IMR-90 (cell line): ENCODE results near the gene KAZN. TPM values are rescaled to one million over a fixed set of nuclear protein-coding genes. Genes with fewer than 3 reads are reported as not detected.

Experiments
- ATAC-seq: fragments of 200-7000 bp; cut with Tn5 transposase; 2 replicates; pipeline ENCODE4 v1.9.1; 2020; ENCODE audit warnings: low read depth, mild to moderate bottlenecking, moderate library complexity
- BruUV-seq: library from RNA; stranded (reverse); fragments of 400-500 nt; replicated peaks from 2 replicates; lab custom pipeline; 2021; lab: Mats Ljungman, UMichigan
- CTCF ChIA-PET: fragments of 300-600 bp; formaldehyde crosslinking; extraction: SDS; loops from one replicate; lab custom pipeline; 2021; ENCODE audit warnings: antibody characterized with exemption; lab: Yijun Ruan, JAX
- POLR2A ChIA-PET: fragments of 300-600 bp; sonication (Branson Sonifier 250); formaldehyde crosslinking; loops from one replicate; lab custom pipeline; 2022; ENCODE audit warnings: antibody characterized with exemption; ENCODE audit not compliant: unreplicated experiment; lab: Charles Lee
- DNase-seq: peaks from one replicate; pipeline ENCODE4 v3.0.0; 2013
- H2AFZ ChIP-seq: replicated peaks from 2 replicates; pipeline ENCODE3; 2013; ENCODE audit warnings: low read length, mild to moderate bottlenecking; ENCODE audit not compliant: poor library complexity
- H2AK5ac ChIP-seq: 2 replicates; pipeline ENCODE4 v1.6.1; 2013; ENCODE audit warnings: low read depth, low read length, inconsistent platforms
- H2AK9ac ChIP-seq: replicated peaks from 2 replicates; pipeline ENCODE3; 2013; ENCODE audit warnings: mild to moderate bottlenecking, low read depth, low read length, moderate library complexity; ENCODE audit not compliant: poor library complexity
- H2BK120ac ChIP-seq: 2 replicates; pipeline ENCODE4 v1.6.1; 2013; ENCODE audit warnings: low read depth, low read length, inconsistent platforms
- H2BK15ac ChIP-seq: 3 replicates; pipeline ENCODE4 v1.6.1; 2013; ENCODE audit warnings: low read depth, low read length, inconsistent platforms
- H2BK20ac ChIP-seq: 2 replicates; pipeline ENCODE4 v1.6.1; 2013; ENCODE audit warnings: low read depth, mild to moderate bottlenecking, inconsistent platforms, low read length, moderate library complexity
- H2BK5ac ChIP-seq: 2 replicates; pipeline ENCODE4 v1.6.1; 2013; ENCODE audit warnings: mild to moderate bottlenecking, low read depth, low read length, inconsistent platforms; ENCODE audit not compliant: poor library complexity, severe bottlenecking
- H3K14ac ChIP-seq: replicated peaks from 2 replicates; pipeline ENCODE4 v1.6.1; 2013; ENCODE audit warnings: low read depth, low read length, inconsistent platforms
- H3K18ac ChIP-seq: 2 replicates; pipeline ENCODE4 v1.6.1; 2013; ENCODE audit warnings: low read depth, low read length, control low read depth
- H3K23ac ChIP-seq: 2 replicates; pipeline ENCODE4 v1.6.1; 2013; ENCODE audit warnings: low read depth, low read length, inconsistent platforms
- H3K27ac ChIP-seq: 2 replicates; pipeline ENCODE4 v1.5.1; 2013; ENCODE audit warnings: mild to moderate bottlenecking, control low read depth, low read length; ENCODE audit not compliant: insufficient read depth
- H3K27me3 ChIP-seq: 2 replicates; pipeline ENCODE4 v1.6.1; 2013; ENCODE audit warnings: low read length; ENCODE audit not compliant: control insufficient read depth, insufficient read depth
- H3K36me3 ChIP-seq: 2 replicates; pipeline ENCODE4 v1.6.1; 2013; ENCODE audit warnings: low read length, mixed read lengths; ENCODE audit not compliant: control insufficient read depth, insufficient read depth
- H3K4ac ChIP-seq: 2 replicates; pipeline ENCODE4 v1.6.1; 2013; ENCODE audit warnings: low read depth, low read length, inconsistent platforms
- H3K4me1 ChIP-seq: 2 replicates; pipeline ENCODE4 v1.6.1; 2013; ENCODE audit warnings: low read length, mixed read lengths; ENCODE audit not compliant: control insufficient read depth, insufficient read depth
- H3K4me2 ChIP-seq: 2 replicates; pipeline ENCODE4 v1.6.1; 2013; ENCODE audit warnings: low read depth, mild to moderate bottlenecking, control low read depth, low read length, moderate library complexity
- H3K4me3 ChIP-seq: 2 replicates; pipeline ENCODE4 v1.5.1; 2013; ENCODE audit warnings: low read depth, mild to moderate bottlenecking, control low read depth, low read length, moderate library complexity; ENCODE audit not compliant: insufficient read depth
- H3K56ac ChIP-seq: 2 replicates; pipeline ENCODE4 v1.6.1; 2013; ENCODE audit warnings: low read length, inconsistent platforms; ENCODE audit not compliant: insufficient read depth; ENCODE audit errors: extremely low read depth
- H3K79me1 ChIP-seq, 2 experiments: 2 replicates each; pipeline ENCODE4 v1.6.1; 2013; ENCODE audit warnings: low read length in 2 of 2, inconsistent platforms in 1 of 2, low read depth in 1 of 2
- H3K9ac ChIP-seq: 2 replicates; pipeline ENCODE4 v1.6.1; 2013; ENCODE audit warnings: low read depth, low read length, control low read depth
- H3K9me1 ChIP-seq: 2 replicates; pipeline ENCODE4 v1.6.1; 2013; ENCODE audit warnings: low read length, inconsistent platforms; ENCODE audit not compliant: insufficient read depth
- H3K9me3 ChIP-seq: 2 replicates; pipeline ENCODE4 v1.6.1; 2013; ENCODE audit warnings: low read length; ENCODE audit not compliant: control insufficient read depth, insufficient read depth
- H4K20me1 ChIP-seq: 2 replicates; pipeline ENCODE4 v1.6.1; 2013; ENCODE audit warnings: low read length, inconsistent platforms; ENCODE audit not compliant: insufficient read depth
- H4K5ac ChIP-seq: 2 replicates; pipeline ENCODE4 v1.6.1; 2013; ENCODE audit warnings: mild to moderate bottlenecking, low read depth, low read length, control low read depth
- H4K8ac ChIP-seq, 2 experiments: 2 replicates each; pipeline ENCODE4 v1.6.1; 2013; ENCODE audit warnings: low read depth in 2 of 2, low read length in 2 of 2, control low read depth in 1 of 2, inconsistent platforms in 1 of 2
- H4K91ac ChIP-seq: 2 replicates; pipeline ENCODE4 v1.6.1; 2013; ENCODE audit warnings: low read depth, low read length, inconsistent platforms; ENCODE audit not compliant: insufficient read depth
- BHLHE40 ChIP-seq: fragments of 150-350 bp; IDR thresholded peaks from 2 replicates; pipeline ENCODE4 v1.6.1; 2016; ENCODE audit warnings: mild to moderate bottlenecking, low read depth, low read length
- CEBPB ChIP-seq: IDR thresholded peaks from 2 replicates; pipeline ENCODE4 v1.6.1; 2012; ENCODE audit warnings: low read depth, low read length, improper control_type of control experiment
- CHD1 ChIP-seq: IDR thresholded peaks from 2 replicates; pipeline ENCODE4 v1.6.1; 2012; ENCODE audit warnings: low read depth, low read length, improper control_type of control experiment
- CTCF ChIP-seq: conservative IDR thresholded peaks from 2 replicates; pipeline ENCODE4 v1.5.1; 2012; ENCODE audit warnings: mild to moderate bottlenecking, low read depth, low read length, improper control_type of control experiment
- FOS ChIP-seq: fragments of 150-350 bp; IDR thresholded peaks from 2 replicates; pipeline ENCODE4 v1.6.1; 2016; ENCODE audit warnings: low read depth, low read length
- MAFK ChIP-seq: IDR thresholded peaks from 2 replicates; pipeline ENCODE4 v1.6.1; 2012; ENCODE audit warnings: low read depth, low read length, improper control_type of control experiment
- MAZ ChIP-seq: IDR thresholded peaks from 2 replicates; pipeline ENCODE4 v1.6.1; 2012; ENCODE audit warnings: low read depth, mild to moderate bottlenecking, low read length, improper control_type of control experiment, moderate library complexity, borderline replicate concordance
- MXI1 ChIP-seq: IDR thresholded peaks from 2 replicates; pipeline ENCODE4 v1.6.1; 2012; ENCODE audit warnings: low read depth, mild to moderate bottlenecking, low read length, moderate library complexity, borderline replicate concordance
- NFE2L2 ChIP-seq: fragments of 150-350 bp; IDR thresholded peaks from 2 replicates; pipeline ENCODE4 v1.6.1; 2016; ENCODE audit warnings: low read depth, mild to moderate bottlenecking, low read length
- POLR2A ChIP-seq: IDR thresholded peaks from 2 replicates; pipeline ENCODE4 v1.6.1; 2012; ENCODE audit warnings: mild to moderate bottlenecking, low read depth, low read length
- RAD21 ChIP-seq: IDR thresholded peaks from 2 replicates; pipeline ENCODE4 v1.6.1; 2012; ENCODE audit warnings: low read length, improper control_type of control experiment
- RCOR1 ChIP-seq: IDR thresholded peaks from 2 replicates; pipeline ENCODE4 v1.6.1; 2012; ENCODE audit warnings: mild to moderate bottlenecking, low read length, improper control_type of control experiment; ENCODE audit not compliant: insufficient replicate concordance
- RFX5 ChIP-seq: IDR thresholded peaks from 2 replicates; pipeline ENCODE4 v1.8.0; 2012; ENCODE audit warnings: low read depth, mild to moderate bottlenecking, low read length, moderate library complexity
- SMC3 ChIP-seq: fragments of 150-350 bp; IDR thresholded peaks from 2 replicates; pipeline ENCODE4 v1.6.1; 2016; ENCODE audit warnings: low read depth, mild to moderate bottlenecking, antibody characterized with exemption, low read length, moderate library complexity
- WGBS, 2 experiments: methylation state at CpG; one replicate each; pipeline versions ENCODE4 v1.1.5 to v1.1.7; 2013; ENCODE audit warnings: missing lambda C conversion rate in 2 of 2; ENCODE audit not compliant: insufficient read length in 1 of 2; ENCODE audit errors: extremely low coverage in 2 of 2; 5-methylcytosine and 5-hydroxymethylcytosine counted together
- dilution Hi-C: fragments of 300-500 bp; cut with HindIII; formaldehyde crosslinking; loops from one replicate; pipeline ENCODE4 v1.14.3; 2018; ENCODE audit warnings: low sequenced_read_pairs; ENCODE audit not compliant: unreplicated experiment
- in situ Hi-C: fragments of 300-500 bp; cut with MboI; formaldehyde crosslinking; loops from 3 replicates; pipeline ENCODE4 v1.14.3; 2019; ENCODE audit warnings: low sequenced_read_pairs, inconsistent platforms, mixed read lengths
- intact Hi-C: fragments of 100-400 bp; cut with micrococcal nuclease; formaldehyde crosslinking; loops from 2 replicates; pipeline ENCODE4 v1.10.0; 2022
- polyA plus RNA-seq, 3 experiments: library from polyadenylated mRNA; depleted of rRNA; stranded (reverse); fragments of >200 nt; gene quantifications; 2 replicates each; pipeline ENCODE4 v1.2.3, GENCODE V29; 2012; ENCODE audit warnings: low replicate concordance in 1 of 3
- total RNA-seq: library from RNA; depleted of rRNA; stranded (reverse); fragments of >200 nt; gene quantifications from 2 replicates; pipeline ENCODE4 v1.2.3, GENCODE V29; 2012
- TF ChIP-seq, protein P1 (sequence below): fragments of 150-350 bp; IDR thresholded peaks from 2 replicates; pipeline ENCODE4 v1.6.1; 2017; ENCODE audit warnings: mild to moderate bottlenecking, antibody characterized with exemption, low read length, low read depth
- TF ChIP-seq, protein P2 (sequence below): fragments of 150-350 bp; IDR thresholded peaks from 2 replicates; pipeline ENCODE4 v1.6.1; 2016; ENCODE audit warnings: low read depth, mild to moderate bottlenecking, low read length, moderate library complexity, borderline replicate concordance

KAZN gene
- total and polyA plus RNA-seq, 2 of the 4 experiments (the other 2 are of a cell fraction), result 5.2 to 10.5 TPM

DNA sequence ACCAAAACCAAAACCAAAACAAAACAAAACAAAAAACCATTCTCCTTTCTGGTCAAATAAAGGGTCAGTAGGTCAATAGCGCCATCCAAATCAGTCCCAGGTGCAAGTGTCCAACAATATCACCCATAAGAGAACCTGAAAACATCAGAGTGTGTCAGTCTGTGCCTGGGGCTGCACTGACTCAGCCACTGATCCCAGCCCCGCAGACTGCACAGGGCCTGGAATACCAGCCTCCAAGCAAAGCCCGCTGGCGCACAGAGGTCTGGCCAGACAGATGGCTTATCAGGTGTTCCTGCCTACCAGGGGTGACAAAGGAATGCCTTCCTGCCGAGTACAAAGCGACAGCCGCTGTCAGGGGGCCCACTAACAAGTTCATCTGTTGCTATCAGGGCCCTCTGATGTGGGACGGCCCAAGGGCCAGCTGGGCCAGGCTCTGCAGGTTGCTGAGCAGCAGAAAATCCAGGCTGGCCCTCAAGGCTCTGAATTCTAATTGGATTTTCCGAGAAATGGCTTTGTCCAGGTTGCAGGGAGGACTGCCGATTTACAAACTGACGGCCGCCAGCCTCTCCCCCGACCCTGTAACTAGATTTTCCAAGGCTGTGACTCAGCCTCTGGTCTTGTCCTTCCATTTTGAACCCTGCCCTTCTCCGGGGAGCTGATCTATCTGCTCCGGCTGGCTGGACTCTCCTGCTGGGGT lies 541.3 kb downstream of the KAZN start:
- dilution Hi-C loops, result no loop called here

More for the DNA sequence above, 541.3 kb downstream of the KAZN start:
- ATAC-seq, result no peak
- no peak overlapping the region for H4K5ac ChIP-seq
- DNase-seq, result peak; percentile 6
- intact Hi-C loops (no loop called here), in situ Hi-C loops (no loop called here)
- H3K4me3 ChIP-seq, result no peak overlapping the region
- no peaks in the 10 kb centered on the region for H3K79me1 ChIP-seq
- TF ChIP-seq POLR2A (no peak), CEBPB (no peak), BHLHE40 (no peak), CHD1 (no peak), RAD21 (no peak), CTCF (no peak), RCOR1 (no peak), MAFK (no peak), FOS (no peak), MAZ (no peak), MXI1 (no peak), SMC3 (no peak), NFE2L2 (no peak), RFX5 (no peak)
- TF ChIP-seq, protein P1, sequence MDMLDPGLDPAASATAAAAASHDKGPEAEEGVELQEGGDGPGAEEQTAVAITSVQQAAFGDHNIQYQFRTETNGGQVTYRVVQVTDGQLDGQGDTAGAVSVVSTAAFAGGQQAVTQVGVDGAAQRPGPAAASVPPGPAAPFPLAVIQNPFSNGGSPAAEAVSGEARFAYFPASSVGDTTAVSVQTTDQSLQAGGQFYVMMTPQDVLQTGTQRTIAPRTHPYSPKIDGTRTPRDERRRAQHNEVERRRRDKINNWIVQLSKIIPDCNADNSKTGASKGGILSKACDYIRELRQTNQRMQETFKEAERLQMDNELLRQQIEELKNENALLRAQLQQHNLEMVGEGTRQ, result no peak
- TF ChIP-seq, protein P2, sequence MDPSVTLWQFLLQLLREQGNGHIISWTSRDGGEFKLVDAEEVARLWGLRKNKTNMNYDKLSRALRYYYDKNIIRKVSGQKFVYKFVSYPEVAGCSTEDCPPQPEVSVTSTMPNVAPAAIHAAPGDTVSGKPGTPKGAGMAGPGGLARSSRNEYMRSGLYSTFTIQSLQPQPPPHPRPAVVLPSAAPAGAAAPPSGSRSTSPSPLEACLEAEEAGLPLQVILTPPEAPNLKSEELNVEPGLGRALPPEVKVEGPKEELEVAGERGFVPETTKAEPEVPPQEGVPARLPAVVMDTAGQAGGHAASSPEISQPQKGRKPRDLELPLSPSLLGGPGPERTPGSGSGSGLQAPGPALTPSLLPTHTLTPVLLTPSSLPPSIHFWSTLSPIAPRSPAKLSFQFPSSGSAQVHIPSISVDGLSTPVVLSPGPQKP, result no peak
- H4K91ac ChIP-seq, result no peak overlapping the region
- H2AK9ac ChIP-seq, result no peak overlapping the region
- H3K9me1 ChIP-seq, result no peaks in the 10 kb centered on the region
- H3K27me3 ChIP-seq, result peaks cover 4% of the 10 kb centered on the region; the same call in 1 of the 2 replicates
- no peaks in the 10 kb centered on the region for H3K36me3 ChIP-seq
- H3K23ac ChIP-seq, result no peak overlapping the region
- H3K14ac ChIP-seq, result no peak overlapping the region
- H3K27ac ChIP-seq, result no peak overlapping the region
- H2BK20ac ChIP-seq, result no peak overlapping the region
- no peaks in the 10 kb centered on the region for H3K9me3 ChIP-seq
- no peak overlapping the region for H3K4ac ChIP-seq
- H4K20me1 ChIP-seq, result no peaks in the 10 kb centered on the region
- H3K9ac ChIP-seq, result no peak overlapping the region
- no peak overlapping the region for H2AK5ac ChIP-seq
- H3K4me1 ChIP-seq, result no peaks in the 10 kb centered on the region; the same call in 1 of the 2 replicates
- H3K4me2 ChIP-seq, result no peak overlapping the region
- BruUV-seq, result no TSS peak
- ChIA-PET CTCF (interaction anchor here (1.1 kb wide), 1 partner anchor 11 kb away, joined by 3 read pairs; no protein-coding TSS in a partner anchor), POLR2A (no interaction called here)
- no peak overlapping the region for H3K56ac ChIP-seq
- H2AFZ ChIP-seq, result no peak overlapping the region
- no peak overlapping the region for H3K18ac ChIP-seq
- no peak overlapping the region for H2BK120ac ChIP-seq
- H2BK15ac ChIP-seq, result no peak overlapping the region
- no peak overlapping the region for H2BK5ac ChIP-seq
- no peak overlapping the region for H4K8ac ChIP-seq
- 62% methylated on average over 7 of the region's 15 CpGs; no CpG with 5 or more reads in 1 of the 2 experiments for WGBS, 2 experiments
